Stimulated activated CD8-positive, alpha-beta memory T cell treated with anti-CD3 and anti-CD28 coated beads, Interleukin-15, amount 100 ng/mL, for 24 hours (primary cell): Measurements from ENCODE around the gene KLHL10.
"Not testable (repeated sequence)": the region's sequence is repeated elsewhere in the genome, so short reads cannot be mapped to it uniquely, and the experiment has no call there.

Experiments
- DNase-seq: peaks from one replicate; pipeline ENCODE4 v3.0.0-alpha.2; 2020; ENCODE audit warnings: low read depth

The KLHL10 gene

GRCh38 chr17:41851382-41851781 lies 13.8 kb downstream of the KLHL10 start:
- not testable (repeated sequence) for DNase-seq

GRCh38 chr17:41860254-41860931 lies 22.8 kb downstream of the KLHL10 start:
- no peak for DNase-seq

- no peak for DNase-seq
These were observed 25.6 kb downstream of the KLHL10 start for GRCh38 chr17:41863074-41863848.

GRCh38 chr17:41864498-41864835 lies 26.8 kb downstream of the KLHL10 start:
- DNase-seq, result no peak

- DNase-seq, result peak; percentile 70
These were observed 27.4 kb downstream of the KLHL10 start, which contains the start of gene KLHL11 for GRCh38 chr17:41864836-41865595. Gene KLHL11 (minus strand): TSS chr17:41865423. CDS start chr17:41865370, 53 bp downstream.

GRCh38 chr17:41865596-41865893 lies 27.9 kb downstream of the KLHL10 start:
- no peak for DNase-seq

GRCh38 chr17:41868568-41868967 lies 30.9 kb downstream of the KLHL10 start:
- DNase-seq, result no peak

- no peak for DNase-seq
These were observed 31.8 kb downstream of the KLHL10 start for GRCh38 chr17:41869426-41869825.

GRCh38 chr17:41870097-41870496 lies 32.5 kb downstream of the KLHL10 start:
- DNase-seq, result no peak

GRCh38 chr17:41870627-41871026 lies 33.0 kb downstream of the KLHL10 start:
- no peak for DNase-seq

- DNase-seq, result no peak
These were observed 34.2 kb downstream of the KLHL10 start for GRCh38 chr17:41871789-41872188.

GRCh38 chr17:41873559-41874292 lies 36.1 kb downstream of the KLHL10 start:
- DNase-seq, result no peak

- not testable (repeated sequence) for DNase-seq
These were observed 36.7 kb downstream of the KLHL10 start for GRCh38 chr17:41874293-41874670.

GRCh38 chr17:41880130-41880529 lies 42.5 kb downstream of the KLHL10 start:
- DNase-seq, result no peak

GRCh38 chr17:41882756-41883155 lies 45.1 kb downstream of the KLHL10 start:
- no peak for DNase-seq

GRCh38 chr17:41885733-41886132 lies 48.1 kb downstream of the KLHL10 start:
- no peak for DNase-seq

GRCh38 chr17:41888332-41888965 lies 50.8 kb downstream of the KLHL10 start:
- DNase-seq, result no peak

GRCh38 chr17:41891135-41892020 lies 53.8 kb downstream of the KLHL10 start:
- DNase-seq, result no peak

GRCh38 chr17:41892021-41892376 lies 54.4 kb downstream of the KLHL10 start:
- no peak for DNase-seq

- DNase-seq, result no peak
These were observed 55.8 kb downstream of the KLHL10 start for GRCh38 chr17:41893384-41893783.

GRCh38 chr17:41894791-41895331 lies 57.2 kb downstream of the KLHL10 start:
- no peak for DNase-seq
